Measurements from ENCODE around the gene TMEM203.
A peak's percentile ranks its signal among the peaks of the same experiment; 100 is the strongest.

Gene TMEM203

GRCh38 chr9:137217276-137218211 is 12.1 kb upstream of the TMEM203 start:
- FAIRE-seq = no peak

GRCh38 chr9:137216188-137216965 is 10.9 kb upstream of the TMEM203 start:
- no peak for FAIRE-seq

GRCh38 chr9:137215196-137215986 is 9.9 kb upstream of the TMEM203 start:
- FAIRE-seq = no peak

DNA sequence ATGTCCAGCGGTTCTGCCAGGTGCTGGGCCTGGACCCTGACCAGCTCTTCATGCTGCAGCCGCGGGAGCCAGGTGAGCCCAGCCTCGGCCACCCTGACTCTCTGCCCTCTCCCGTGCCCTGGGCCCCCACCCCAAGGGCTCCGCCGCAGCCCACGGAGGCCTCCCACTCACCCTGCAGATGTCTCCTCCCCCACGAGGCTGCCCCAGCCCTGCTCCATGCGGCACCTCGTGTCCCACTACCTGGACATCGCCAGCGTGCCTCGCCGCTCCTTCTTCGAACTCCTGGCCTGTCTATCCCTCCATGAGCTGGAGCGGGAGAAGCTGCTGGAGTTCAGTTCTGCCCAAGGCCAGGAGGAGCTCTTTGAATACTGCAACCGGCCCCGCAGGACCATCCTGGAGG is 9.2 kb upstream of the TMEM203 start:
- FAIRE-seq = no peak

- FAIRE-seq = no peak
Measured at GRCh38 chr9:137213160-137214060, 8.0 kb upstream of the TMEM203 start.

DNA sequence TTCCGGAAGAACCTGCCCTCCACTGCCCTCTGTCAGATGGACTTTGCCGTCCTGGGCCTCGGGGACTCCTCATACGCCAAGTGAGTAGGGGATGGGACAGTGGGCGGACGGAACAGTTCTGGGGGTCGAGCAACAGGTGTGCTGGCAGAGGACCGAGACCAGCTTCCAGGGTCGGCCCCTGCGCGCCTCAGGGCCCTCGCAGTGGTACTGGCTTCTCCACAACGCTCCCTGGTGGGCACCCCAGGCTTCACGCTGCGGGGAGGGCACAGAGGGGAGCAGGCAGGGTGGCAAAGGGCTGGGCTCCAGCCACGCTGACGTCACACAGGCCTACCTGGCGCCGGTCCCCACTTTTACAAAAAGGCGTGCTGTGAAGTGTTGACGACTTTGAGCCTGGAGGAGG is 7.1 kb upstream of the TMEM203 start:
- FAIRE-seq = no peak

GRCh38 chr9:137211532-137211931 is 6.1 kb upstream of the TMEM203 start:
- no peak for FAIRE-seq

- no peak for FAIRE-seq
Measured at GRCh38 chr9:137206602-137207001, 1.2 kb upstream of the TMEM203 start.

DNA sequence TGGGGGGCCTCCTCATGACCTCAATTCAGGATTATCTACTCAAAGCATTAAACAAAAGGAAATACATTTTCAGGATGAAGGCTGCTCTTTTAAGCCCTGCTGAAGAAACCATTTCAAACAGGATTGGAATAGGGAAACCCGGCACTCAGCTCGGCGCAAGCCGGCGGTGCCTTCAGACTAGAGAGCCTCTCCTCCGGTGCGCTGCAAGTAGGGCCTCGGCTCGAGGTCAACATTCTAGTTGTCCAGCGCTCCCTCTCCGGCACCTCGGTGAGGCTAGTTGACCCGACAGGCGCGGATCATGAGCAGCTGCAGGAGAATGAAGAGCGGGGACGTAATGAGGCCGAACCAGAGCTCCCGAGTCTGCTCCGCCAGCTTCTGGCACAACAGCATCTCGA is 720 bp downstream of the TMEM203 start:
- no peak for FAIRE-seq

DNA sequence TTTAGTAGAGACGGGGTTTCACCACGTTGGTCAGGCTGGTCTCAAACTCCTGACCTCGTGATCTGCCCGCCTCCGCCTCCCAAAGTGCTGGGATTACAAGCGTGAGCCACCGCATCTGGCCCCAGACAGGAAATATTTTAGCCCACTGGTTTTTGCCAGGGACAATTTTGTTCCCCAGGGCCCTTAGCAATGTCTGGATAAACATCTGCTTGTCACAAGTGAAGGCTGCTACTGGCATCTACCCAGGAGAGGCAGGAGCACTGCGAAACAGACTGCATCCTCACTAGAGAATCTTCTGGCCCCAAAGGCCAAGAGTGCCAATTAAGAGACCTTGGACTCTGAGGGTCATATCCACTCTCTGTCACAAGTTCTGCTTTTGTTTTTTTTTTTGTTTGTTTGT is 2.5 kb downstream of the TMEM203 start:
- no peak for FAIRE-seq

GRCh38 chr9:137201205-137201868 is 4.1 kb downstream of the TMEM203 start:
- FAIRE-seq = no peak

DNA sequence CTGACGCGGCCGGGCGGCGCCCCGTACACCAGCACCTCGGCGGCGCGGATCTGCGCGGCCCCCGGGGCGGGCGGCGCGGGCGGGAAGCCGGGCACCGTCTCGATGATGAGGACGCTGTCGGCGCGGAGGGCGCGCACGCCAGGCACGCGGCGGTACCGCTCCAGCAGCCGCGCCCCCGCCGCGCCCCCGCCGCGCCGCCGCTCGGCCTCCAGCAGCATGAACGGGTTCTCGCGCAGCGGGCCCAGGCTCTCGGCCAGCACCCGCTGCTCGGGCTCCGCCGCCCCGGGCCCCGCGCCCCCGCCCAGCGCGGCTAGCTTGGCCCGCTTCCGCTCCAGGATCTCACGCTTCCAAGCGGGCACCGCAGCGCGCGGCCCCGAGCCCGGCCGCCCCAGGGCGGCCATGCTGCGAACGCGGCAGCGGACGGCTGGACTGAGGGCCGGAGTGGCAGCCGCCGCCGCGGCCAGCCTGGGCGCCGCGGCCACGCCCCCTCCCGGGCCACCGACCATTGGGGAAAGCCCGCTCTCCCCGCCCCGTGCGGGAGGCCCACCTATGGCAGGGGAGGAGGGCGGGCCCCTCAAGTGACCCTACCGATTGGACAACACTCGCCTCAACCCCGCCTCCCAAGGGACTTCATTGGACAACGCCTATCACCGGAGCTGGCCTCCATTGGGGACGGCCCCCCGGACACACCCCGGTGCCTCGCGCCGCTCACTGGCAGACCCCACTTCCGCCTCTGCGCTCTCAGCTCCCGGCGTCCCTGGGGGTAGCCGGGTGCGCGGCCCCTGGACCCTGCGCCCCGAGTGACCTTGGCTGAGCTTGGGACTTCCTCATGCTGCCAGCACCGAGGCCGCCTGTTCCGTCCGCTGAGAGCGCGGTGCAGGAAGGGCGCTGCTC is 4.9 kb downstream of the TMEM203 start, which contains the start of gene TPRN:
TSS of gene TPRN (minus strand) at position 431 of the 894 bp plus-strand sequence. CDS start at position 401, 30 bp downstream.
- peak; percentile 93 for FAIRE-seq

GRCh38 chr9:137199411-137200121 is 5.9 kb downstream of the TMEM203 start:
- no peak for FAIRE-seq

GRCh38 chr9:137198902-137199283 is 6.6 kb downstream of the TMEM203 start:
- no peak for FAIRE-seq

DNA sequence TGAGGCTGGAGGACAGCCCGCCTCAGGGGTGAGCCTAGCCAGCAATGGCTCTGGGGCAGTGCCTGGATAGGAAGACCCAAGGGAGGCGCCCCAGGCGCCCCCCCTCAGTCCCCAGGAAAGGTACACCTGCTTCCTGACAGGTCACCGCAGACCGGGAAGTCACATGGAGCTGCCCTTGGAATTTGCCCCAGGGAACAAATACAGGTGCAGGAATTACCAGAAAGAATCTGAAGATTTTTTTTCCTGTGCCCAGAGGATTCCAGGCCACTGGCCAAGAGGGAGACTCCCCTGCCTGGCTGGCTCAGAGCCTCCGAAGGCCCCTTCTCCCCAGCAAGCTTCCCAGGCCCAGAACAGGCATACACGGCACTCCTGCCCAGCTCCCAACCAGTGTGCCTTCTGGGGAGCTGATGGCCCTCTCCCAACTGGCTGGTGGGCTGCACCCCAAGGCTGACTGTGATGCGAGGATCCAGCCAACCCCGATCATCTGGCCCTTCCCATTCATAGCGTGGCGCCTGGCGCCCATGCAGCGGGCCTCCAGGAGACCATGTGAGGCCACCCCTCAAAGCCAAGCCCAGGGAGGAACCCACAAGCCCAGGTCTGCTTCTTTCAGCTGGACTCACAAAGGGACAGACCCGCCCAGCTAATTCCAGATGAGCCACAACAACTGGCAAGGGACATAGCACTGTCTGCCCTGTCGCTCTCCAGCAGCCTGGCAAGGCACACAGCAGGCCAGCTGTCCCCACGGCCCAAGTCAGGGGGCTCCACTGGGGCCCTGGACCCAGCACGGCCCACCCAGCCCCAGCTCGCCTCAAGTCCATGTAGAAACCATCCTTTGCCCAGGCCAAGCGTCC is 7.2 kb downstream of the TMEM203 start:
- no peak for FAIRE-seq

- FAIRE-seq = no peak
Measured at GRCh38 chr9:137195525-137196220, 9.8 kb downstream of the TMEM203 start.

DNA sequence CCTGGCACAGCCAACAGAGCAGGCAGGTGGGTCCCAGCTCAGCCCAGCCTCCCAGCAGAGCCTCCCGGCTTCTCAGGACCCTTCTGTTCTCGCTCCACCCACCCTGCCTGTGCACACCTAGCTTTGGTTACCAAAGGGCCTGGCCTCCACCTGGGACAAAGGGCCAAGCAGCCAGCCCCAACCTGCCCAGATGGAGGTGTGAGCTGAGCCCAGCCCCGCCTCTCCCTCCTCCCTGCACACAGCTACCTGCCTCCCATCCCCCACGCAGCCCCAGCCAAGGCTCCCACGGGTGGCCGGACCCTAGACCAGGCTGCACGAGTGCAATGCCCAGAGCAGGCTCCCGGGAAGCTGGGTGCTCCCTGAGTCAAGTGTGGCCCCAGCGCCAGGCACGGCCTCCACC is 10.5 kb downstream of the TMEM203 start:
- FAIRE-seq = no peak

GRCh38 chr9:137194388-137194787 is 11.1 kb downstream of the TMEM203 start:
- no peak for FAIRE-seq

All from endometrium (tissue), 2 donors.